NCI-H1417 treated with DMSO at 0.1 percent for 48 hours (cell line): ENCODE data around the gene BIVM.

Experiments used
- DNase-seq: peaks from one replicate; lab custom pipeline; 2025; lab: John Stamatoyannopoulos, UW

BIVM gene

GRCh38 chr13:102788683-102789082 is 10.2 kb upstream of the BIVM start:
- DNase-seq, result no peak

- no peak for DNase-seq
These were observed 6.5 kb upstream of the BIVM start for GRCh38 chr13:102792396-102792795.

- DNase-seq, result no peak
These were observed 5.1 kb upstream of the BIVM start for GRCh38 chr13:102793611-102794355.

- DNase-seq, result no peak
These were observed 666 bp downstream of the BIVM start for GRCh38 chr13:102799426-102800144.

- no peak for DNase-seq
These were observed 1.5 kb downstream of the BIVM start for GRCh38 chr13:102800145-102801041.

- DNase-seq, result no peak
These were observed 6.8 kb downstream of the BIVM start for GRCh38 chr13:102805680-102806079.

- DNase-seq, result no peak
These were observed 8.8 kb downstream of the BIVM start for GRCh38 chr13:102807699-102808098.

GRCh38 chr13:102812611-102813287 is 13.8 kb downstream of the BIVM start:
- DNase-seq, result no peak

- DNase-seq, result no peak
These were observed 15.2 kb downstream of the BIVM start for GRCh38 chr13:102814025-102814607.

- no peak for DNase-seq
These were observed 15.9 kb downstream of the BIVM start for GRCh38 chr13:102814793-102815192.

- DNase-seq, result no peak
These were observed 16.9 kb downstream of the BIVM start for GRCh38 chr13:102815788-102816187.

GRCh38 chr13:102816708-102817107 is 17.8 kb downstream of the BIVM start:
- DNase-seq, result no peak

GRCh38 chr13:102817241-102817640 is 18.3 kb downstream of the BIVM start:
- DNase-seq, result no peak

- DNase-seq, result no peak
These were observed 19.0 kb downstream of the BIVM start for GRCh38 chr13:102817907-102818306.

GRCh38 chr13:102825400-102825799 is 26.5 kb downstream of the BIVM start:
- DNase-seq, result no peak

GRCh38 chr13:102825921-102826706 is 27.2 kb downstream of the BIVM start:
- no peak for DNase-seq

GRCh38 chr13:102830646-102831045 is 31.7 kb downstream of the BIVM start:
- DNase-seq, result no peak

GRCh38 chr13:102836471-102836870 is 37.6 kb downstream of the BIVM start:
- DNase-seq, result no peak

- DNase-seq, result no peak
These were observed 39.4 kb downstream of the BIVM start for GRCh38 chr13:102838273-102838672.

GRCh38 chr13:102838982-102839381 is 40.1 kb downstream of the BIVM start:
- DNase-seq, result no peak

- no peak for DNase-seq
These were observed 40.5 kb downstream of the BIVM start for GRCh38 chr13:102839462-102839861.
